Mammary epithelial cell (primary cell): Measurements from ENCODE around the gene SRP14.

ENCODE experiments used
- CTCF ChIP-seq, 2 donors: IDR thresholded peaks in 1 of 2; conservative IDR thresholded peaks in 1 of 2; 2 replicates each; pipeline ENCODE4 v1.5.1; 2011 to 2012; ENCODE audit warnings: inconsistent platforms in 2 of 2, low read length in 2 of 2, mild to moderate bottlenecking in 2 of 2, control low read depth in 1 of 2, low read depth in 1 of 2; ENCODE audit not compliant: insufficient read depth in 1 of 2; ENCODE audit errors: extremely low read depth in 1 of 2
- EZH2 ChIP-seq: IDR thresholded peaks from 2 replicates; pipeline ENCODE4 v1.6.1; 2012; ENCODE audit warnings: low read length, inconsistent platforms, borderline replicate concordance

DNA sequence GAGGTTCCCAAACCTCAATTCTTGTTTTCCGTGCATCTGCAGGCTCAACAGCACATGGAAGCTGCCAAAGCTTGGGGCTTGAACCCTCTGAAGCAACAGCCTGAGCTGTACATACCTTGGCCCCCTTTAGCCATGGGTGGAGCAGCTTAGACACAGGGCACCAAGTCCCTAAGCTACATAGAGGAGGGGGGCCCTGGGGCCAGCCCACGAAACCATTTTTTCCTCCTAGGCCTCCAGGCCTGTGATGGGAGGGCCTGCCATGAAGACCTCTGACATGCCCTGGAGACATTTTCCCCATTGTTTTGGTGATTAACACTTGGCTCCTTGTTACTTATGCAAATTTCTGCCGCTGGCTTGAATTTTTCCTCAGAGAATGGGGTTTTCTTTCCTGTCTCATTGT lies 24.6 kb downstream of the SRP14 start:
- TF ChIP-seq EZH2: no peak
- no peak for TF ChIP-seq CTCF (conservative IDR thresholded peaks at IDR 0.05 in 1 of 2, IDR thresholded peaks at IDR 0.05 in 1 of 2; ENCODE audit: extremely low read depth in 1 of 2, insufficient read depth in 1 of 2, low read depth in 1 of 2, low read length in 2 of 2)
